GM12864 (cell line): Measurements from ENCODE around the gene SUGCT.
"Not testable (repeated sequence)": the region's sequence is repeated elsewhere in the genome, so short reads cannot be mapped to it uniquely, and the experiment has no call there.

Source experiments
- DNase-seq: peaks from one replicate; pipeline ENCODE4 v3.0.0-alpha.2; 2011; ENCODE audit warnings: low read depth
- H3K4me3 ChIP-seq: 2 replicates; pipeline ENCODE4 v1.5.1; 2011; ENCODE audit warnings: mild to moderate bottlenecking, low read depth, low read length, control low read depth
- TF ChIP-seq, protein P1 (sequence below): IDR thresholded peaks from 2 replicates; pipeline ENCODE4 v1.5.1; 2011; ENCODE audit warnings: low read depth, mild to moderate bottlenecking, moderate library complexity, low read length, control low read depth, inconsistent platforms; ENCODE audit errors: missing control alignments

Gene SUGCT

DNA sequence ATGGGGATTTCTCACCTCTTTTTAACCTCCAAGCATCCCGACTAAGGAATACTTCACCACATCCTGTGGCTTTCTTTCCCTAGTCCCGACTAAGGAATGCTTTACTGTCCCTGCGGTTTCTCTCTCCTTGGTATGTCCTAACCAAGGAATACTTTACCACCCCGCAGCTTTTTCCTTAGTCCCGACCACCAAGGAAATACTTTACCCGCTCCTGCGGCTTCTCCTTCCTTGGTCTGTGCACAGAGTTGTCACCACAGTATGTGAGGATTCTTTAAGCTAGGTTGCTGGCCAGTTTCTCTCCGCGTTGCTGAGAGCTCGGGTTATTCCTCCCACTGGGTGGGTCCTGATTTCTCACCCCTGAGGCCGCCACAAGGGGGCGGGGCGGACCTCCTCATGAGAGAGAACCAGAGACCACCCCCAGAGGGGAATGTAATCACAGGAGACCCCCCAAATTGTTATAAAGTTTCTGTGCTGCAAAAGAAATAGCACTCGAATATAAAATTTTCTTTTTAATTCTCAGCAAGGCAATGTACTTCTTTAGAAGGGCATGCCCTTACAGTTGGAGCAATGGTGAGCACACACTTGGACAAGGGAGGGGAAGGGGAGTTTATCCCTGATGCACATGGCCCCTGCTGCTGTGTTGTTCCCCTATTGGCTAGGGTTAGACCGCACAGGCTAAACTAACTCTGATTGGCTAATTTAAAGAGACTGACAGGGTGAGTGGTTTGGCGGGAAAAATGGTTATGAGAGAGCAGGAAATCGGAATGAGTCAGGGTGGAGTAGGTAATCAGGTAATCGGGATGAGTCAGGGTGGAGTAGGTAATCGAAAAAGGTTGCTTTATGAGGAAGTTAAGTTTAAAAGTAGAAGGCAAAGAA, 12.8 kb downstream of the SUGCT start:
- H3K4me3 ChIP-seq: no peak overlapping the region
- TF ChIP-seq, protein P1, sequence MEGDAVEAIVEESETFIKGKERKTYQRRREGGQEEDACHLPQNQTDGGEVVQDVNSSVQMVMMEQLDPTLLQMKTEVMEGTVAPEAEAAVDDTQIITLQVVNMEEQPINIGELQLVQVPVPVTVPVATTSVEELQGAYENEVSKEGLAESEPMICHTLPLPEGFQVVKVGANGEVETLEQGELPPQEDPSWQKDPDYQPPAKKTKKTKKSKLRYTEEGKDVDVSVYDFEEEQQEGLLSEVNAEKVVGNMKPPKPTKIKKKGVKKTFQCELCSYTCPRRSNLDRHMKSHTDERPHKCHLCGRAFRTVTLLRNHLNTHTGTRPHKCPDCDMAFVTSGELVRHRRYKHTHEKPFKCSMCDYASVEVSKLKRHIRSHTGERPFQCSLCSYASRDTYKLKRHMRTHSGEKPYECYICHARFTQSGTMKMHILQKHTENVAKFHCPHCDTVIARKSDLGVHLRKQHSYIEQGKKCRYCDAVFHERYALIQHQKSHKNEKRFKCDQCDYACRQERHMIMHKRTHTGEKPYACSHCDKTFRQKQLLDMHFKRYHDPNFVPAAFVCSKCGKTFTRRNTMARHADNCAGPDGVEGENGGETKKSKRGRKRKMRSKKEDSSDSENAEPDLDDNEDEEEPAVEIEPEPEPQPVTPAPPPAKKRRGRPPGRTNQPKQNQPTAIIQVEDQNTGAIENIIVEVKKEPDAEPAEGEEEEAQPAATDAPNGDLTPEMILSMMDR: peak; percentile 14
- no peak for DNase-seq

DNA sequence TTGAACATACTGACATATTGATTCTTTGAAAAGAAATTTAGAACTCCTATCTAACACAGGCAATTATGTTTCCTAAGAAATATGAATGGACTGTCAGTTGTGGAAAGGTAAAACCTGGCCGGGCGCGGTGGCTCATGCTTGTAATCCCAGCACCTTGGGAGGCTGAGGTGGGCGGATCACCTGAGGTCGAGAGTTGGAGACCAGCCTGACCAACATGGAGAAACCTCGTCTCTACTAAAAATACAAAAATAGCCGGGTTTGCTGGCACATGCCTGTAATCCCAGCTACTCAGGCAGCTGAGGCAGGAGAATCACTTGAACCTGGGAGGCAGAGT, 13.4 kb downstream of the SUGCT start:
- DNase-seq, H3K4me3 ChIP-seq: not testable (repeated sequence)

DNA sequence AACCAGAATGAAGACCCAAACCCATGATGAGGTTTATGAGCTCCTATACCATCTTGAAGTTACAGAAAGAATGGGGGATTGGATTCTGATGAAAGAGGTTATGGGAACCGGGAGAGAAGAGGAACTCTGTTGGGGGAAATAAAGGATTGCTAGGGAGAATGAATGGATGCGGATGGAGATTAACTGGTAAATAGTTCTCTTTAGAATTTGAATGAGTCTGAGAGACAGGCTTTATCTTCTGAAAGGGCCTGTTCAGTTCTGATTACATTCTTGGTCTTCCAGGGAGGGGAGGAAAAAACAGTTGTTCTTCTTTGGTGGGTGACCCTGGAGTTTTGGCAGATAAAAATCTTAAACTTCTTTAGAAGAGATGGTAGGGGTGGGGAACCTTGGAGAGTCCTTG, 13.9 kb downstream of the SUGCT start:
- H3K4me3 ChIP-seq: no peak overlapping the region
- no peak for DNase-seq
- TF ChIP-seq, protein P1: no peak

DNA sequence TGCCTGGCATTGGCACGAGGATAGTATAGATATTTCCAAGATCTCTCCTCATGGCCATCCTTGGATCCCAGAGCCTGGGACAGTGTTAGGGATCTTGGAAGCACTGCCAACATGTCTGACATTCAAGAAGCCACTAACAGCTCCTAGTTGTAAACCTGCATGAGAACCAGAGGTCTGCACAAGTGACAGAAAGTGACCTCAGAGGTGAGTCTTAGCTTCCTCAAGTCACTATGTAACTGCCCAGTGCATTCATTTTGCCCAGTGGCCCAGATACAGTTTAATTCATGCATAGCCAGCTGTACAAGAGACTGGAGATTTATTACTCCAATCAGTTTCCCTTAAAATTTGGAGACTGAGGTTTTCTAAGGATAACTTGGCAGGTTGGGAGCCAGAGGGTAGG, 16.7 kb downstream of the SUGCT start:
- DNase-seq: no peak

DNA sequence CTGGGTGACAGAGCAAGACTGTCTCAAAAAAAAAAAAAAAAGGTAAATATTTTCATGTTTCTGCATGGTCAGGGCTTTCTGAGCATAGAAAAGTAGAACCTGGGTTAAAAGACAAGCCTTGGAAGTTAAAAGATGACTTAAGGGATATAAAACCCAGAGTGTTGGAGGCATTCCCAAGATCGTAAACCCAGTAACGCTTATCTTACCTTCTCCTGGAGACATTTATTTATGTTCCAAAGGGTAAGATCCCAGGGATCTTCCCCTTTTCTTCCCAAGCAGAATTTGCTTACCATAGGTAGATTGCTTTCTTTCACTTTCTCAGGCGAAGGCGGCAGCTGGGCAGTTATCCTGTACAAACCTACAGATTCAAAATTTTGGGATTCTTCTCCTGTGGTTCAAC, 22.2 kb downstream of the SUGCT start:
- TF ChIP-seq, protein P1: no peak
- DNase-seq: no peak
- no peak overlapping the region for H3K4me3 ChIP-seq

More for the DNA sequence above, 16.7 kb downstream of the SUGCT start:
- H3K4me3 ChIP-seq: no peak overlapping the region
- TF ChIP-seq, protein P1: no peak

DNA sequence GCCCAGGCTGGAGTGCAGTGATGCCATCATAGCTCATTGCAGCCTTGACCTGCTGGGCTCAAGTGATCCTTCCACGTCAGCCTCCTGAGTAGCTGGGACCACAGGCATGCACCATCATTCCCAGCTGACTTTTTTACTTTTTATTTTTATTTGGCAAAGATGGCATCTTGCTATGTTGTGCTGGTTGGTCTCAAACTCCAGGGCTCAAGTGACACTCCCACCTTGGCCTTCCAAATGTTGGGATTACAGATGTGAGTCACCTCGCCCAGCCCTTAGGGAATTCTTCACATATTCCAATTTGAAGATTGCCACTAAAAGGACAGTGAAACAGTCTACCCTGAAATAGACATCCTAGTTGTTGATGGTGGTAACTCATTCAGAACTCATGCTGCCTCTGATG, 27.7 kb downstream of the SUGCT start:
- H3K4me3 ChIP-seq: no peak overlapping the region
- TF ChIP-seq, protein P1: no peak
- no peak for DNase-seq

DNA sequence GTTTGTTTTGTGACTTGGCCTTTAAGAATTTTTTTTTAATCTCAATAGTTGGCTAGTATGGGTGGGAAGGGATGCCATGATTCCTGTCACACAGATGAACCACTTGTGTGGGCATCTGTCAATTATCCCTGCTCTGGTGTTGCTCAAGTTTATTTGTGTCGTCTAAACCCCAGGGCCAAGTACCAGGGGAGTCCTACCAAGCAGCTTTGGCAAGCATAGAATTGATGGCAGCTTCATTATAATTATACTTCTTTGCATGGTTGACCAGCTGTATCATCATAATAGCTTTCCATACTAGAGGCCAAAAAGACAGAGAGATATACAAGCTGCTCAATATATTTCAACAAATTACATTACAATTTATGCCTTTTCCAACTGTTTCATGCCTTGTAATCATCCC, 30.4 kb downstream of the SUGCT start:
- DNase-seq: no peak
- TF ChIP-seq, protein P1: no peak

More for the DNA sequence above, 30.4 kb downstream of the SUGCT start:
- H3K4me3 ChIP-seq: no peak overlapping the region
